Karpas-422 (cell line): ENCODE data around the gene BARHL2. TPM values are rescaled to one million over a fixed set of nuclear protein-coding genes. Genes with fewer than 3 reads are reported as not detected.

Experiments used
- DNase-seq: peaks from one replicate; pipeline ENCODE4 v3.0.0-alpha.2; 2015
- H2AFZ ChIP-seq: fragments of 200-600 bp; sonication (generic); 2 replicates; pipeline ENCODE4 v1.6.1; 2014; ENCODE audit warnings: antibody characterized with exemption, low read length, mixed read lengths
- H3K27ac ChIP-seq: fragments of 200-600 bp; sonication (generic); 2 replicates; pipeline ENCODE4 v1.5.1; 2014; ENCODE audit warnings: mild to moderate bottlenecking, low read length, moderate library complexity
- H3K27me3 ChIP-seq: fragments of 200-600 bp; sonication (generic); 2 replicates; pipeline ENCODE4 v1.6.1; 2014; ENCODE audit warnings: low read length, mixed read lengths
- H3K36me3 ChIP-seq: fragments of 200-600 bp; sonication (generic); 2 replicates; pipeline ENCODE4 v1.6.1; 2014; ENCODE audit warnings: low read length, mixed read lengths; ENCODE audit not compliant: insufficient read depth
- H3K4me1 ChIP-seq: fragments of 200-600 bp; sonication (generic); 2 replicates; pipeline ENCODE4 v1.6.1; 2014; ENCODE audit warnings: mild to moderate bottlenecking, low read length, mixed read lengths
- H3K4me2 ChIP-seq: fragments of 200-600 bp; sonication (generic); 2 replicates; pipeline ENCODE4 v1.6.1; 2014; ENCODE audit warnings: low read length, low read depth, mild to moderate bottlenecking; ENCODE audit not compliant: poor library complexity, severe bottlenecking
- H3K4me3 ChIP-seq: fragments of 200-600 bp; sonication (generic); 2 replicates; pipeline ENCODE4 v1.5.1; 2014; ENCODE audit warnings: mild to moderate bottlenecking, antibody characterized with exemption, low read length, mixed read lengths
- H3K79me2 ChIP-seq: fragments of 200-600 bp; sonication (generic); 2 replicates; pipeline ENCODE4 v1.6.1; 2014; ENCODE audit warnings: mild to moderate bottlenecking, low read length, mixed read lengths
- H3K9ac ChIP-seq: fragments of 200-600 bp; sonication (generic); 2 replicates; pipeline ENCODE4 v1.6.0; 2014; ENCODE audit warnings: low read length
- H3K9me2 ChIP-seq: fragments of 200-600 bp; sonication (generic), shearing (Covaris generic); replicated peaks from 2 replicates; pipeline ENCODE4 v1.6.0; 2014; ENCODE audit warnings: mild to moderate bottlenecking, low read length, moderate library complexity; ENCODE audit not compliant: insufficient read depth
- H3K9me3 ChIP-seq: fragments of 300-700, 200-600 bp; sonication (generic); 2 replicates; pipeline ENCODE4 v1.6.1; 2014; ENCODE audit warnings: low read length, mixed read lengths
- H4K20me1 ChIP-seq: fragments of 200-600 bp; sonication (generic); 2 replicates; pipeline ENCODE4 v1.6.1; 2014; ENCODE audit warnings: mild to moderate bottlenecking, antibody characterized with exemption, low read length, low read depth; ENCODE audit not compliant: insufficient read depth
- total RNA-seq: library from RNA; depleted of rRNA; stranded (reverse); fragments of >200 nt; shearing (Covaris generic); gene quantifications from 2 replicates; pipeline ENCODE4 v1.2.3, GENCODE V29; 2014; ENCODE audit warnings: low replicate concordance

BARHL2 gene
- total RNA-seq, 1 experiment from 2014 or later = not detected

DNA sequence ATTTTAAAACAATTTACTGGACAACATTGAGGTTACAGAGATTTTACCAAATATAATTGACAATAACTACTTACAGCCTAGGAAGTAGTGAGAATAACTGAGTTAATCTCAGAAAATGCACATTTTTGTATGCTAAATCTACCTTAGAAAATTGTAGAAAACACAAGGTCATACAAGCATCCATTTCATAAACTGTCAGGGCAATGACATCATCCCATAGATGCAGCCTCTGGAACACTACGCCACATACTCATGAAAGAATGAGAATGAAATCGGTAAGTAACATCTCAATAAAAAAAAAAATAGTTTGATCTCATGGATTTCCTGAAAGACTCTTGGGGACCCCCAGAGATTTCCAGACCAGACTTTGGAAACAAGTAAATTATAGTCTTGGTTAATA, 28.9 kb upstream of the BARHL2 start:
- H3K27ac ChIP-seq = no peak overlapping the region
- no peak for DNase-seq
- no peaks in the 10 kb centered on the region for H3K36me3 ChIP-seq
- H3K9me2 ChIP-seq = no peaks in the 10 kb centered on the region
- H4K20me1 ChIP-seq = no peaks in the 10 kb centered on the region
- H3K27me3 ChIP-seq = no peaks in the 10 kb centered on the region
- no peaks in the 10 kb centered on the region for H3K4me1 ChIP-seq
- H3K79me2 ChIP-seq = no peaks in the 10 kb centered on the region
- no peak overlapping the region for H2AFZ ChIP-seq
- no peaks in the 10 kb centered on the region for H3K9me3 ChIP-seq
- H3K9ac ChIP-seq = no peak overlapping the region
- H3K4me3 ChIP-seq = no peak overlapping the region
- no peak overlapping the region for H3K4me2 ChIP-seq

DNA sequence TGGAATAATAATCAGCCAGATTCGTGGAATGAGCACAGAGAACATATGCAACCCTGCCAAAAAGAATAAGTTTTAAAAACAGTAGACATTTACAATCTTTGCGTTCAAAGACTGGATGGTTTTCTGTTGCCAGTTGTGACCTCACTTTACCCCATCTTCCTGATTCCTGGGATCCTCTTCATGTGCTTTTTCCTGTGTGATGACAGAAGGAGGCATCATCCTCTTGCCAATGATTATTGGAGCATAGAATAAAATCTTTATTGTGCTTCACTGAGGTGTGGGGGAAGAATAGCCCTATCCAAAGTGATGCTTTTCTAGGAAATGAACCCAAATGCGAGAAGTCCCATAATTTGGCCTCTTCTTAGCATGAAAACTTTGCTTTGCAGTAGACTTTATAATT, 15.0 kb upstream of the BARHL2 start:
- no peaks in the 10 kb centered on the region for H3K79me2 ChIP-seq
- no peak for DNase-seq
- no peaks in the 10 kb centered on the region for H4K20me1 ChIP-seq
- H3K9ac ChIP-seq = no peak overlapping the region
- H3K36me3 ChIP-seq = no peaks in the 10 kb centered on the region
- no peak overlapping the region for H3K4me3 ChIP-seq
- H3K4me1 ChIP-seq = no peaks in the 10 kb centered on the region
- no peaks in the 10 kb centered on the region for H3K27me3 ChIP-seq
- no peaks in the 10 kb centered on the region for H3K9me3 ChIP-seq
- no peak overlapping the region for H3K4me2 ChIP-seq
- no peak overlapping the region for H2AFZ ChIP-seq
- H3K27ac ChIP-seq = no peak overlapping the region
- no peaks in the 10 kb centered on the region for H3K9me2 ChIP-seq

DNA sequence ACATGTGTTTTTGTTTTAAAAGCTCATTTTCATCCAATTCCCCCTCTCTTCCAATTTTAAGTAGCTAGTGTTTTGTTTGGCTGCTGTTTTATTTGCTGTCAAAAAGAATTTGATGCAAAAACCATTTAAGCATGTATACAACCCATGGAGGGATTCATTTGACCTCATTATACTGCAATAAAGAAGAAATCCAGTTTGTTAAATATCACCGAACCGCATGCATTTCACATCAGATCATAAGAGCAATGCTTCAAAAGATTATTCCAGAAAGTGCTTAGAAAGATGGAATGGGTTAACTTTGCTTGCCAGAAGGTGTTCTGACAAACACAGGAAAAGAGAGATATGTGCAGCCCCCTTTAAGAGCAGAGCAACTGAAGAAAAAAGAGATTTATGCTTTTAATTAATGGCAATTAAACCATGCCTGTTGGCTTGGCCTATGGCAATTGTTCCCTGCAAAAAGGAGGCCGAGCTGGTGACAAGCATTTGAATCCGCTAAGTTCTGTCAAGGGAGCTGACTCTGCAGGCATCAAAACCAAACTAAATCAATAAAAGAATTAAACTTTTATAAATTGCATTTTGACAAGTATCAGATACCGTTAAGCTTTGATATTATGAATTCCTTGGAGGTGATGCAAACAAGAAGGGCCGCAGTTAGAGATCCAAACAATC, 14.4 kb upstream of the BARHL2 start:
- no peaks in the 10 kb centered on the region for H4K20me1 ChIP-seq
- H3K27ac ChIP-seq = no peak overlapping the region
- no peak overlapping the region for H3K9ac ChIP-seq
- no peak overlapping the region for H2AFZ ChIP-seq
- no peak overlapping the region for H3K4me2 ChIP-seq
- no peaks in the 10 kb centered on the region for H3K9me3 ChIP-seq
- no peaks in the 10 kb centered on the region for H3K79me2 ChIP-seq
- H3K36me3 ChIP-seq = no peaks in the 10 kb centered on the region
- H3K4me3 ChIP-seq = no peak overlapping the region
- no peak for DNase-seq
- H3K9me2 ChIP-seq = no peaks in the 10 kb centered on the region
- H3K27me3 ChIP-seq = no peaks in the 10 kb centered on the region
- no peaks in the 10 kb centered on the region for H3K4me1 ChIP-seq

DNA sequence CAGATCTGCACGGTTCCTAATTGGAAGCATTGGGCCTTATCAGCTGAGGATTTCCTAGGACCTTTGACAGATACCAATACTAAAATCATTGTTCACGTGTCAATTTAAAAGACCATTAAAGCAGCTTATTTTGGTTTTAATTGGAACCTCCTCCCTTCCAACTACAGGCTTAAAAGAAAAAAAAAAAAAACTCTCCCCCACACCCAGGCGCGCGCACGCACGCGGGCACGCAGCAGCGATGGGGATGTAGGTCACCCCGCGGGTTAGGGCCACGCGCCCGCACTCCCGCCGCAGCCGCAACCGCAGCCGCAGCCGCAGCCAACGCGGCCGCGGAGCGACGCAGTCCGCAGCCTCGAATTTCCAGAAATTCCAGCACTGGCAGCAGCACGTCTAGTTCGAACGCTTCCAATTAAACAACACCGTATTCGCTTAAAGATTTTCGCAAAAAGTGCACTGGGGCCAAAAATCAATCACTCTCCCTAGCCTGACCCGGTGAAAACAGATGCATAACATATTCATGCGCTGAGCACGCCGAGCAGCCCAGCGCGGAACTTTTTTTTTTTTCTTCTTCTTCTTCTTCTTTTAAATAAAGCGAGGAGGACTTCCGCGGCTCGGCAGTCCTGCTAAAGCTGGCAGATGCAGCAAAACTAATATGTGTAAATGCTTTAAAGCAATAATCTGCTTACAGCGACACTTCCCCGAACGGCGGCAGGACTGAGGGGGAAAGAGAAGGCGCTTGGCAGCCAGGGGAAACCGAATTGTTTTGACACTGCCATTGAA, 13.3 kb upstream of the BARHL2 start:
- H3K79me2 ChIP-seq = no peaks in the 10 kb centered on the region
- H3K27me3 ChIP-seq = no peaks in the 10 kb centered on the region
- no peaks in the 10 kb centered on the region for H3K4me1 ChIP-seq
- H3K9ac ChIP-seq = no peak overlapping the region
- no peaks in the 10 kb centered on the region for H3K9me3 ChIP-seq
- DNase-seq = no peak
- H3K9me2 ChIP-seq = no peaks in the 10 kb centered on the region
- no peak overlapping the region for H3K4me3 ChIP-seq
- H3K4me2 ChIP-seq = no peak overlapping the region
- H2AFZ ChIP-seq = no peak overlapping the region
- no peaks in the 10 kb centered on the region for H4K20me1 ChIP-seq
- no peak overlapping the region for H3K27ac ChIP-seq
- no peaks in the 10 kb centered on the region for H3K36me3 ChIP-seq

DNA sequence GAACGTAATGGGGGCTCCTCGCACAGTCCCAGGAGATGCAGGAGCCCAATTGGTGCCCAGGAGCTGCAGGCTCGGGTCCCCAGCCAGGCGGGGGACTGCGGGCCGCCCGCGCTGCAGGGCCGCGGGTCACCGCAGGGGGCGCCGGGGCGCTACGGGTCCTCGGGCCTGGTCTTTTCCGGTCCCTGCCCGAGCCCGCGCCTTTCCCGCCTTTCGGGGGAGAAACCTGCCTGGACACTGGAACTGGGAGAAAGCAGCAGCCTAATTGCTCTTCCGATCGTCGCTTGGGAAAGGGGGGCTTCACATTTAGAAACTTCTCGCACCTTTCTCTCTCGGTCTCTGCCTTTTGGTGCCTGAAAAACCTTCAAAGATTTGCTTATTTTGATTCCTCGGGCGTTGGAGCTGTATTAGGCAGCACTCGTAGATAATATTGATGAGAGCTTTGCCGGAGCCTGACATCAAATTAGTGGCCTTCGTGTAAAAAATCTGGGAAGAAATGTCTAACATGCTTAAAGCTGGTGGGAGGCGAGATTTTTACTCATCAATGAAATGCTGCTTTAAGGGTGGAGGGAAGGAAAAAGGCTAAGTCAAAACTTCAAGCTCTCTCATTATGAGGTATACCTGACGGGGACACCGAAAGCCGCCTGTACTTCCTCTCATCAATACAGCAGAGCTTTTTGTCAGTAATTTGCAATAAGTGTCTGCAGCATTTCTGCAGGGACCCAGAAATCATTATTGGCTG, 12.6 kb upstream of the BARHL2 start:
- no peaks in the 10 kb centered on the region for H3K36me3 ChIP-seq
- no peak overlapping the region for H3K9ac ChIP-seq
- H3K27me3 ChIP-seq = no peaks in the 10 kb centered on the region
- no peak overlapping the region for H3K4me2 ChIP-seq
- H4K20me1 ChIP-seq = no peaks in the 10 kb centered on the region
- H2AFZ ChIP-seq = no peak overlapping the region
- no peaks in the 10 kb centered on the region for H3K79me2 ChIP-seq
- H3K27ac ChIP-seq = no peak overlapping the region
- no peaks in the 10 kb centered on the region for H3K9me3 ChIP-seq
- no peak for DNase-seq
- no peak overlapping the region for H3K4me3 ChIP-seq
- no peaks in the 10 kb centered on the region for H3K9me2 ChIP-seq
- H3K4me1 ChIP-seq = no peaks in the 10 kb centered on the region

DNA sequence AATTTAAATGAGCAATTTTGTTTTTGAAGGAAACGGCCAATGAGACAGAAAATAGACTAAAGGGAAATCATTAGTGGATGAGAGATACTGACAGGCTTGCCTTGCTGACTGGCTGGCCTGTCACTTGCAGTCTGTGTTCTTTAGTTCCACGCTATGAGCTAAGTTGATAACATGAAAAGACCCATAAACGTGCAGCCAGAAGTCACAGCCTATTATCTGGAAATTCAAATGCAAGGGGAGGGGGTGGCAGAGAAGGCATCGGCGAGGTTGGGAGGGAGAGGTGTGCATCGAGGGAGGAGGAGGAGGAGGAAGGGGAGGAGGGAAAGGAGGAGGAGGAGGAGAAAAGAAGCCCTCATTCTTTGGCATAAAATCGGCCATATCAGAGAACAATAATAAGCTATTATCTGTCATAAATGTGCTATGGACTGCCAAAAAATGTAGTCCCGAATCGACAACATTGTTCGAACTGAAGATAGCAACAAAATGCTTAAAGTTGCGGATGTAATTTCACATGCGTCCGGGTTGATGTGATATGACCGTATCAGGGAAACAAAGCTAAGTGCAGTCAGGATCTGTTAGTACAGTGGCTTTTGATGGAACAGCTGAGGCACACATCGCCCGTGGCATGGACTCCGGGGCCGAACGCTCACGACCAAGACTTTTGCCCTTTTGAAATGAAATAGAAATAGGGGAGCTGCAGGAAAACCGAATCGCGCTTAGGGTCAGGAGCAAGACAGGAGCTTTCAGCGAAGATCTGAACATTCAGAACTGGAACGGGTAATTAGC, 11.6 kb upstream of the BARHL2 start:
- H4K20me1 ChIP-seq = no peaks in the 10 kb centered on the region
- DNase-seq = no peak
- H3K27me3 ChIP-seq = no peaks in the 10 kb centered on the region
- no peaks in the 10 kb centered on the region for H3K4me1 ChIP-seq
- H3K9ac ChIP-seq = no peak overlapping the region
- no peaks in the 10 kb centered on the region for H3K36me3 ChIP-seq
- no peaks in the 10 kb centered on the region for H3K9me3 ChIP-seq
- no peak overlapping the region for H3K4me3 ChIP-seq
- H3K4me2 ChIP-seq = no peak overlapping the region
- no peak overlapping the region for H3K27ac ChIP-seq
- H3K79me2 ChIP-seq = no peaks in the 10 kb centered on the region
- H3K9me2 ChIP-seq = no peaks in the 10 kb centered on the region
- H2AFZ ChIP-seq = no peak overlapping the region

DNA sequence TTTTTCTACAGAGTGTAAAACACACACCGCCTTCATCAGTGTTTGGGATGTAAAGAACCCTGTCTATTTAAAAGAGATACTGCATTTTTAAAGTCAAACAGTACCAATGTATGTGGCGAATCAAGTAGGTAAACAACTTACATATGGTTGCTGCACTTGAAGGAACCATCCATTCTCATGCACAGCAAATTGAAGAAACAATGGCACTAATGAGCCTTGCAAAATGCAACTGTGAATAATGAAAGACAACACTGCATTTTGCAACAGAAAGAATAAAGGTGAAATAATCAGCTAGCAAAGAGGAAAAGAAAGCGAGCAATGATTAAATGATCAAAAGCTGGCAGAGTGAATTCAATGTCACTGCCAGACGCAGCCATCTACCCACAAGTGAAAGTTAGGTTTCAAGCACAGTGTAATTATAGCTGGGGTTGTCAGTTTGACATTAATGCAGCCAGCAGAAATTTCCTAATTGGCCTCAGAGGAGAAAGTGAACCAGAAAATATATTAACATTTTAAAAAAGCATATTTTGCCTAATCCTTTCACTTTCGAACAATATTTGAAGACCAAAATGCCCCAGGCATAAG, 10.9 kb upstream of the BARHL2 start:
- Histone ChIP-seq H3K36me3 (no peaks in the 10 kb centered on the region), H3K4me2 (no peak overlapping the region), H3K9ac (no peak overlapping the region), H3K9me2 (no peaks in the 10 kb centered on the region), H3K9me3 (no peaks in the 10 kb centered on the region), H3K4me1 (no peaks in the 10 kb centered on the region), H3K27ac (no peak overlapping the region), H3K4me3 (no peak overlapping the region), H4K20me1 (no peaks in the 10 kb centered on the region), H3K27me3 (no peaks in the 10 kb centered on the region), H3K79me2 (no peaks in the 10 kb centered on the region), H2AFZ (no peak overlapping the region)
- DNase-seq = no peak
